Activated CD8-positive, alpha-beta memory T cell treated with anti-CD3 and anti-CD28 coated beads for 1 hour (primary cell): ENCODE data around the gene GHRL.
"Not testable (repeated sequence)": the region's sequence is repeated elsewhere in the genome, so short reads cannot be mapped to it uniquely, and the experiment has no call there.

Source experiments
- DNase-seq, 2 donors: peaks; one replicate each; pipeline ENCODE4 v3.0.0-alpha.2; 2020; ENCODE audit warnings: low read depth in 1 of 2; ENCODE audit errors: extremely low read depth in 1 of 2

Gene GHRL

GRCh38 chr3:10278501-10278900 is 14.2 kb downstream of the GHRL start:
- DNase-seq = no peak

DNA sequence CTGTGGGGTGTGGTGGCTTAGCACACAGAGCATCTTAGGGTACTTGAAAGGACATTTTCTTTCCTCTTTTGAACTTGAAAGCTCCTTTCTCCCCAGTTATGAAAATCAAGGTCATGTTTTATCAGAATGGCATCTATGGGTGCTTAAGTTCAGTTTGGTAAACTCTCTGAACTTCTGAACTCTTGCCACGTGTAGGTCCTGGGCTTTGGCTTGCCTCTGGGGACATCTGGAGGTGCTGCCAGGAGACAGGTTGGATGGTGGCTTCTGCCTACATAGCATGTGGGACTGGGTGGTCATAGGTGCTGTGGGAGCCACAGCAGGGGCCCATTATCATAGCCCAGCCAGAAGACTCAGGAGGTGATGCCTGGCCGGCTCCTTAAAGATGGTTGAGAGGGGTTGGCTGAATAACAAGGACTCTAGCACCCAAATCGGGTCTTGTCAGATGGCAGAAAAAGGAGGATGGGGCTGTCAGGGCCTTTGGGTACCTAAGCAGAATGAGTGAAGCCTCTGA is 15.6 kb downstream of the GHRL start:
- no peak for DNase-seq

DNA sequence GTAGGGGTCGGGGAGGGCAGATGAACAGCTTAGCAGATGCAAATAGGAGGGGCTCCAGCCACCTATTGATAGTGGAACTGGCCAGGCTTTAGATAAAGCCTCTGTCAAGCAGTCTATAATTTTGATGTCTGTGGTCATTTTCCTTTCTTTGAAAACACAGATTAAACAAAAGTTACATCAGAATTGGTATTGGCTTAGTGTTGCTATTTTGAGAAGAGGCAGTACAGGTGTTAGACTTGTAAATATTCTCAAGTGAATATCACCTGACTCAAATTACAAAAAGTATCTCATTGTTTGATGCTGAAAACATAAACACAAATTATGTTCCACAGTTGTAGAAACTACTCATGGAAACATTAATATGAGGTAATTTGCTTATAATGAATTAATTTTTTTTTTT is 18.1 kb downstream of the GHRL start:
- DNase-seq = no peak

DNA sequence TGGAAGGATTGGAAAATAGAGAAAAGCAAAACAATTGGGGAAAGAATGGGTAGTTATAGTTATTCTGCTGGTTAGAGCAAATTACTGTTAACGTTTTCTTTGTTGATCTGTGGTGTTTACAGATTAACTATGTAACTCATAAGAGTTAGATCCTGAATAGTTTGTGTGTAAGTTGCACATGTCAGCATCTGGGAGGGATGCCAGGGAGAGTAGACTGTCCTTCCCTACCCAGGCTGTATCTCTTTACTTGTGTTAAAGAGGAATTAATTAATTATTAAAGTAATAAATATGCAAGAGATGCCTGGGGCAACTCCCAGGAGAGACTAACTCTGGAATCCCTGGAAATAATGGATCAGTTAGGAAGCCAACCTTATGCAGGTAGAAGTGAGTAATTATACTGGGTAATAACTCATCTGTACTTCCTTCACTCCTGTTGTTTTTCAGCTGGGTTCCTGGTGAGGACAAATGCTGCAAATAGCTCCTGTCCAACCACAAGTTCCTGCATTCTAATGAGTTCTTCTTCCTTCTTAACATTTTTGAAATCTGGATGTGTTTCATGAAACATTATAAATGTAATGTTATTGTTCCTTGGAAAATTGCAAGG is 18.9 kb downstream of the GHRL start:
- no peak for DNase-seq

GRCh38 chr3:10272977-10273376 is 19.8 kb downstream of the GHRL start:
- no peak for DNase-seq

GRCh38 chr3:10272476-10272875 is 20.3 kb downstream of the GHRL start:
- DNase-seq = not testable (repeated sequence)

DNA sequence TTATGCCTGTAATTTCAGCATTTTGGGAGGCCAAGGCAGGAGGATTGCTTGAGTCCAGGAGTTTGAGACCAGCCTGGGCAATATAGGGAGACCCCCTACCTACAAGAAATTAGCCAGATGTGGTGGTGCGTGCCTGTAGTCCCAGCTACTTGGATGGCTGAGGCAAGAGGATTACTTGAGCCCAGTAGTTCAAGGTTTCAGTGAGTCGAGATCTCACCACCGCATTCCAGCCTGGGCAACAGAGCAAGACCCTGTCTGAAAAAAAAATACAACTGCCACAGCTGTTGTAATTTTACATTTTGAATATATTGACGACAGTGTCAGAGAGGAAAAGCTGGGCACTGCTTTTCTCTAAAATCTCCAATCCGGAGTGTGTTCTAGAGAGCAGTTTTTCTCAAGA is 23.3 kb downstream of the GHRL start:
- no peak for DNase-seq

DNA sequence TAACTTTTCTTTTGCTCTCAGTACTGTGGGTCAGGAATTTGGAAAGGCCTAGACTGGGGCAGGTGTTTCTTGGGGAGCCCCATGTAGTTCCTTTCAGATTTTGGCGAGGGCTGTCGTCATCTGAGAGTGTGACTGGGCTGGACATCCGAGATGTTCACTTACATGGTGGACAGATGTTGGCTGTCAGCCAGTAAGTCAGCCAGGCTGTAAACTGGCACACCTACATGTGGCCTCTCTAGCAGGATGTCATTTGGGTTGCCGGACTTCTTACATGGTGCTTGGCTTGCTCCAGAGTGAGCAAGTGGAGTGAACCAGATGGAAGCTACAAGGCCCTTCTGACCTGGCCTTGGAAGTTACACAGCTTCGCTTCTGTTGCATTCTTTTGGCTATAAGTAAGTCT is 23.8 kb downstream of the GHRL start:
- no peak for DNase-seq

- no peak for DNase-seq
These were observed 24.6 kb downstream of the GHRL start for GRCh38 chr3:10268116-10268515.

- DNase-seq = not testable (repeated sequence)
These were observed 25.8 kb downstream of the GHRL start for GRCh38 chr3:10266936-10267335.

GRCh38 chr3:10265833-10266232 is 26.9 kb downstream of the GHRL start:
- no peak for DNase-seq

DNA sequence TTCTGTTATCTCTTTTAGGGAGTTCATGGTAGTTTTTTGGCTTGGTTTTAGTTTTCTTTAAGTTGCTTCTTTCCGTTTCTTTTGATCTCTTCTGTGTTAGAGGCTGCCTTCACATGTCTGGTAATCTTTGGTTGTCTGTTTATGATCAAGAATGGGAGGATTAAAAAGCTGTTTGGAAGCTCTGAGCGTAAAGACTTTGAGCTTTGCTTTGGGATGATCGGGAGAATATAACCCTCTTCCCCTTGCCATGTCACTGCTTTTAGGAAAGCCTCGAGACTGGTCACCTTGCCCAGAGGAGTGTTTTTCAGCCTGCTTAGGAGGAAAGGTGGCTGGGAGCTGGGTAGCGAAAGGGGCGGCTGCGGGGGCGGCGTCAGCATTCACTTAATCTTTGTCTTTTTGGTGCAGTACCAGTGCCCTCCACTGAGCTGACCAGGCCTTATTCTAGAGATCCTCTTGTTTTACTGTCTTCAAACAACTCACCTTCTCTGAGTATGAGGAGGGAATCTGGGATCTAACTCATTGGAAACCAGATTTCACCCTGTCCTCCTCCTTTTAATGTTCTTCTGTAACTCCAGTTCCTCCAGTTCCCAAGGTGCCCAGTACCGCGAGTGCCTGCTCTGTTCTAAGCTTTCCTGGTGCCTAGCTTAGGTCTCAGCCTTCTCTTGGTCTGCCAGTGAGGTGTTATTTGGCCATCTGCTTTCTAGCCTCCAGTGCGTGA is 28.9 kb downstream of the GHRL start:
- peak; percentile 35 to 58 for DNase-seq

GRCh38 chr3:10262027-10262426 is 30.7 kb downstream of the GHRL start:
- no peak for DNase-seq

DNA sequence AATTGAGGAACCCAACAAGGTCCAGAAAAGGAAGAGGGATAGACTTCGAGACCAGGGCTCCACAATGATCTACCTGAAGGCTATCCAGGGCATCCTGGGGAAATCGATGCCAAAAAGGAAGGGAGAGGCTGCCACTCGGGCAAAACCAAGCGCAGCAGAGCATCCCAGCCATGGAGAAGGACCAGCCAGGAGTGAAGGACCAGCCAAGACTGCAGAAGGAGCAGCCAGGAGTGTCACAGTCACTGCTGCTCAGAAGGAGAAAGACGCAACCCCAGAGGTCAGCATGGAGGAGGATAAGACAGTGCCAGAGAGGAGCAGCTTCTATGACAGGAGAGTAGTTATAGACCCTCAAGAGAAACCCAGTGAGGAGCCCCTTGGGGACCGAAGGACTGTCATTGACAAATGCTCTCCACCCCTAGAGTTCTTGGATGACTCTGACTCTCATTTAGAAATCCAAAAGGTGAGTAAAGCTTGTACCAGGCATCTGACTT is 32.5 kb downstream of the GHRL start:
- no peak for DNase-seq

- no peak for DNase-seq
These were observed 32.9 kb downstream of the GHRL start for GRCh38 chr3:10259798-10260197.

DNA sequence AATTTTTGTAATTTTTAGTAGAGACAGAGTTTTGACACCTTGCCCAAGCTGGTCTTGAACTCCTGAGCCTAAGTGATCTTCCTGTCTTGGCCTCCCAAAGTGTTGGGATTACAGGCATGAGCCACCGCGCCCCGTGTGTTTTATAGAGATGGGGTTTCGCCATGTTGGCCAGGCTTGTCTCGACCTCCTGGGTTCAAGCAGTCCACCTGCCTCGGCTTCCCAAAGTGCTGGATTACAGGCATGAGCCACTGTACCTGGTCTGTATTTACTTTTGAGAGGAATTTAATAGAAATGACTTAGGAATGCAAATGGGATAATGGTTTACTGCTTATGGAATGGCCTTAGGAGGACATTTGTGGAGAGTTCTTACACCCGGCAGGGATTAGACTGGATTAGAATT is 33.7 kb downstream of the GHRL start:
- DNase-seq = no peak

DNA sequence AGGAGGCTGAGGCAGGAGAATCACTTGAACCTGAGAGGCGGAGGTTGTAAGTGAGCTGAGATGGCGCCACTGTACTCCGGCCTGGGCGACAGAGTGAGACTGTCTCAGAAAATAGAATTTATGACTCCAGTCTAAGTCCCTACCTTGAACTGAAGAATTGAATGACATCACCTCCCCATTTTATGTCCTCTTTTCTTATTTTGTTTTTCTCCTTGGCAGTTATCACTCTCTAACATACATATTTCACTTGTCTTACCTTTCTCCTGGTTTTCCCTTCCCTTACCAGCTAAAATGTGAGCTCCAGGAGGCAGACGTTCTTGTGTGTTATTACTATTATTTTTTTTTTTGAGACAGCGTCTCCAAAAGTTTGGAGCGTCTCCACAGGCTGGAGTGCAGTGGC is 36.9 kb downstream of the GHRL start:
- DNase-seq = no peak

DNA sequence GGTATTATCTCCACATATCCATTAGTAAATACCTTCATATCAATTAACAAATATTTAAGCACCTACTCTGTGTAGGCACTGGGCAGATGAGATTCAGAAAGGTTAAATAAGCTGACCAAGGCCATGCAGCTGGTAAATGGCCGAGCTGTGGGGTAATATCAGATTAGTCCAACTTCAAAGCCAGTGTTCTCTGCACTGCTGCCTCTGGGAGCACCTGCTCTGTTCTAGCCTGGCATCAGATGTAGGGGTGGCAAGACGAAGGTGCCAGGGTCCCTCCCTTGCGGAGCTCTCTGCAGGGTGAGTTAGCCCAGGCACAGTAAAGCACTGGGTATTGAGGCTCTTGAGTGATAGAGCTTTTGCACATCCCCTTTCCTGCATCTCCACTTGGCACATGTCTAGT is 39.0 kb downstream of the GHRL start:
- DNase-seq = no peak

DNA sequence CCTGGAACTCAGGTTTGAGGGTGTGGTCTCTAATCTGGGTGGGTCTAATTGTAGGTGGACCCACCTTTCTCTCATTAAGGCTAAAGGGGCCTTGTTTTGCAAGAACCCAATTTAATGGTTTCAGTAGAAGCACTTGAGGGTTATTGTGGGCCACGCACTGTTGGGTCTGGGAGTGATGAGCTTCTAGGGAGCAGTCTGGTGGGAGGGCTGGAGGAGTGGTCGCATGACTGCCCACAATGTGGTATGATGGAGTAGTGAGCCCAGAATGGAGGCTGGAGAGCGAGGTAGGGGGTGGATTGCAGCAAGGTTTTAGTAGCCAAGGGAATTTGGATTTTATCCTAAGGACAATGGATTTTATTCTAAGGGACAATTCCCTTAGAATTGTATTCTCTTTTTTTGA is 41.7 kb downstream of the GHRL start:
- no peak for DNase-seq

DNA sequence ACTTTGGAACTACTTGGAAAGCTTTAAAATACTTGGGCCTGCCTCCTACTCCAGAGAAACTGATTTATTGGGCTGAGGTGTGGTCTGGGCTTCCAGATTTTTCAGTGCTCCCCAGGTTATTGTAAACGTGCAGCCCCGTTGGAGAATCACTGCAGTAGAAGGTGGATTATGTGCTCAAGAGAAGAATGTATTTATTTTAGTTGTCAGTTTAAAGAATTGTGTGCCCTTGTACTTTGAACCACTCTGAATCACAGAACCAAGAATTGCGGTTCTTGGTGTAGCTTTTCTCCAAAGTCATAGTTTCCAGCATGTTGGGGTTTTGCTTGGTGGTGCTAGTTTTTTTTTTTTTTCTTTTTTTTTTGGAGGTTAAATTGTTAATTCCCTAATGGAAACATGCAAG is 42.9 kb downstream of the GHRL start:
- DNase-seq = no peak

DNA sequence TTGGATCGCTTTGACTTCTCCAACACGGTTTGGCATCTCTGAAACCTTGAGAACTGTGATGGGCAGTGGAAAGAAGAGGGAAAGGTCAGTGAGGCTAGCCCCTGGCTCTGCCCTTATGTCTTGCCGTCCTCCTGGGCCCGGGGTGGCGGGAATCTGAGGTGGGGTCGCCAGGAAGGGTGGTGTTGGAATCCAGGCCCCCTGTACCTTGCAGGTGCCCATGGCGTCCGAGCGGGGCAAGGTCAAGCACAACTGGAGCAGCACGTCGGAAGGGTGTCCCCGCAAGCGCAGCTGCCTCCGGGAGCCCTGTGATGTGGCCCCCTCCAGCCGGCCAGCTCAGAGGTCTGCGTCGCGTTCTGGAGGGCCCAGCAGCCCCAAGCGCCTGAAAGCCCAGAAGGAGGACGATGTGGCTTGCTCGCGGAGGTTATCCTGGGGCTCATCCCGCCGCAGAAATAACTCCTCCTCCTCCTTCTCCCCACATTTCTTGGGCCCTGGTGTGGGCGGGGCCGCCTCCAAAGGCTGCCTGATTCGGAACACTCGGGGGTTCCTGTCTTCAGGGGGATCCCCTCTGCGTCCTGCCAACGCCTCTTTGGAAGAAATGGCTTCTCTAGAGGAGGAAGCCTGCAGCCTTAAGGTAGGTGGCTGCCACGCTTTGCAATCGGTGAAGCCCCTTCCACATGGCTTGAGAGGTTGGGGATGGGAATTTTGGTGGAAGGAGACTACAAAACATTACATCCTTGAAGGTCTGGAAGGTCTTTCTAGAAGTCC is 43.6 kb downstream of the GHRL start:
- DNase-seq = no peak
